Ovary (tissue), 3 donors: ENCODE measurements around the gene CCDC57.

Experiments used
- POLR2A ChIP-seq: fragments of 450-650 bp; IDR thresholded peaks from one replicate; pipeline ENCODE4 v1.6.1; 2017; ENCODE audit warnings: antibody characterized with exemption, mild to moderate bottlenecking, moderate library complexity
- TF ChIP-seq, protein P1 (sequence below), 3 donors: fragments of 450-650 bp in 2 of 3; fragments of 200-600 bp in 1 of 3; IDR thresholded peaks; one replicate each; pipeline versions ENCODE4 v1.5.1 to v1.8.0; 2016 to 2022; ENCODE audit warnings: antibody characterized with exemption in 3 of 3, mild to moderate bottlenecking in 1 of 3
- donor health status: DM: no; HTN: no; CAD: no.

DNA sequence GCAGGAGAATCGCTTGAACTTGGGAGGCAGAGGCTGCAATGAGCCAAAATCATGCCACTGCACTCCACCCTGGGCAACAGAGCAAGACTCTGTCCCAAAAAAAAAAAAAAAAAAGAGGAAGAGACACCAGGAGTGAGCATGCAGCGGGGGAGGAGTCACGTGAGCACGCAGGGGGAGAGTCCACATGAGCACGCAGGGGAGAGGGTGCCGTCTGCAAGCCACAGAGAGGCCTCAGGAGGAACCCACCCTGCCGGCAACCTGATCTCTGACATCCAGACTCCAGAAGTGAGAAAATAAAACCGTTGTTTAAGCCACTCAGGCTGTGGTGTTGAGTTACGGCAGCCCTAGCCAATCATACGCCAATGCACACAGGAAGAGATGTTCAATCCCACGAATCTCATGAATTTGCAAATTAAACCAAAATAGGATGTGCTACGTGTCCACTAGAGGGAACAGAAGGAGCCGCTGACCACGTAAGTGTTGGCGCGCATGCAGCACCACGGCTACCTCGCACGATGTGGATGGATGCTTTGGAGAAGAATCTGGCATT, 42.2 kb downstream of the CCDC57 start:
- TF ChIP-seq, protein P1, sequence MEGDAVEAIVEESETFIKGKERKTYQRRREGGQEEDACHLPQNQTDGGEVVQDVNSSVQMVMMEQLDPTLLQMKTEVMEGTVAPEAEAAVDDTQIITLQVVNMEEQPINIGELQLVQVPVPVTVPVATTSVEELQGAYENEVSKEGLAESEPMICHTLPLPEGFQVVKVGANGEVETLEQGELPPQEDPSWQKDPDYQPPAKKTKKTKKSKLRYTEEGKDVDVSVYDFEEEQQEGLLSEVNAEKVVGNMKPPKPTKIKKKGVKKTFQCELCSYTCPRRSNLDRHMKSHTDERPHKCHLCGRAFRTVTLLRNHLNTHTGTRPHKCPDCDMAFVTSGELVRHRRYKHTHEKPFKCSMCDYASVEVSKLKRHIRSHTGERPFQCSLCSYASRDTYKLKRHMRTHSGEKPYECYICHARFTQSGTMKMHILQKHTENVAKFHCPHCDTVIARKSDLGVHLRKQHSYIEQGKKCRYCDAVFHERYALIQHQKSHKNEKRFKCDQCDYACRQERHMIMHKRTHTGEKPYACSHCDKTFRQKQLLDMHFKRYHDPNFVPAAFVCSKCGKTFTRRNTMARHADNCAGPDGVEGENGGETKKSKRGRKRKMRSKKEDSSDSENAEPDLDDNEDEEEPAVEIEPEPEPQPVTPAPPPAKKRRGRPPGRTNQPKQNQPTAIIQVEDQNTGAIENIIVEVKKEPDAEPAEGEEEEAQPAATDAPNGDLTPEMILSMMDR (IDR thresholded peaks at IDR 0.05): no peak
- TF ChIP-seq POLR2A: no peak
